HG02970 (cell line): ENCODE results near the gene USP27X.

Experiments used
- ATAC-seq: cut with Tn5 transposase; IDR thresholded peaks from one replicate; pipeline ENCODE4 v1.9.1; 2021; ENCODE audit warnings: mild to moderate bottlenecking, moderate library complexity, moderate number of reproducible peaks; ENCODE audit not compliant: unreplicated experiment, low FRiP score

USP27X gene

DNA sequence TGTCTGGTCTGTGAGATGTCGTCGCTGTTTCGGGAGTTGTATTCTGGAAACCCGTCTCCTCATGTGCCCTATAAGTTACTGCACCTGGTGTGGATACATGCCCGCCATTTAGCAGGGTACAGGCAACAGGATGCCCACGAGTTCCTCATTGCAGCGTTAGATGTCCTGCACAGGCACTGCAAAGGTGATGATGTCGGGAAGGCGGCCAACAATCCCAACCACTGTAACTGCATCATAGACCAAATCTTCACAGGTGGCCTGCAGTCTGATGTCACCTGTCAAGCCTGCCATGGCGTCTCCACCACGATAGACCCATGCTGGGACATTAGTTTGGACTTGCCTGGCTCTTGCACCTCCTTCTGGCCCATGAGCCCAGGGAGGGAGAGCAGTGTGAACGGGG, 1.4 kb downstream of the USP27X start:
- no peak for ATAC-seq

- ATAC-seq = no peak
These were observed 5.1 kb downstream of the USP27X start for GRCh38 chrX:49884290-49884862.

- no peak for ATAC-seq
These were observed 13.3 kb downstream of the USP27X start for GRCh38 chrX:49892542-49892941.

- no peak for ATAC-seq
These were observed 17.7 kb downstream of the USP27X start for GRCh38 chrX:49896951-49897350.

DNA sequence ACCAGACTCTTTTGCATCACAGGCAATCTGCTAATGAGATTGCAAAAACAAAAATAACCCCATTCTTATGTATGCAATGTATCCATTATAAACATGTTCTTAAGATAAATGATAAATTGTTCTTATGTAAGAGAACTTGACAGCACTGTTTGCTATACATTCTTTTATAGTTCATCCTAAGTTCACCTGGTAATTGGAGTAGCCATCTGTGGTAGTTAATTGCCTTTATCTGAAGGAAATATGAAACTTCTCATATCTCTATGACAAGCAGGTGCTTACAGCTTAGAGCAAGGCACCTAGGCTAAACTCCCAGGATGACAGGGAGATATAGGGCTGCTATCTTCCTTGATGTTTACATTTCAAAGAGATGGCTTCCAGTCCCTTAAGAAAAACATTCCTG, 21.8 kb downstream of the USP27X start:
- ATAC-seq = no peak

DNA sequence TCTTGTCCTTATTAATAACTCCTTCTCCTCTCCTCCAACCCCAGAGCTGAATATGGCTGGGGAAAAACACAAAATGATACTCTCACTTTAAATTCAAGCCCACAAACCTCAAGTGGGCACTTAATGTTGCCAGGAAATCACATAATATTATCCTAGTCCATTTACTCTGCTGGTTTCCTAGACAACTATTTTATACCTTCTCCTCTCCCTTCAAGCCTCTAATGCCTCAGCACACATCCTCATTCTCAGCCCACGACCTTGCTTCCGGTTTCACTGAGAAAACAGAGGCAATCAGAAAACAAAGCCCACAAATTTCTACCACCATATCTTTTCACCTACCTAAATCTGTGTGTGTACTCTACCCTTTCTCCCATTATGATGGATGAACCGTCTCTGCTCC, 31.1 kb downstream of the USP27X start:
- ATAC-seq = no peak

GRCh38 chrX:49912086-49912485, 32.8 kb downstream of the USP27X start:
- ATAC-seq = no peak

GRCh38 chrX:49912861-49913260, 33.6 kb downstream of the USP27X start:
- no peak for ATAC-seq

- no peak for ATAC-seq
These were observed 36.3 kb downstream of the USP27X start for GRCh38 chrX:49915361-49916222.

DNA sequence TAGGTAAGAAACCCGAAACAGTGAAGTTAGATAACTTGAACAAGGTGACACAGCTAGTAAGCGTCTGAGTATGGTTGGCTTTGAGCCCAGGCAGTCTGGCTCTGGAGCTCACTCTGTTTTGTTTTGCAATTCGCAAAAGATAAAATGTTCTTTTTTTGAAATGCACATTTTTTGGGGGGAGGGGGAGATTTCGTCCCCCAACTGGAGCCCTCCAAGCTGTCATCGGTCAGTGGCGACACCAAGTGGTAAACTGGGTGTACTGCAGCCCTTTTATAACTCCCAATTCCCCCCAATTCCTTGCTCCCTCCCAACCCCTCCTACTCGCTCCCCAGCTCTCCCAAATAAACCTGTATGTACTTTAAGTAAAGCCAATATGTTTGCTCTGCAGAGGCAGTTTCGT, 40.3 kb downstream of the USP27X start:
- no peak for ATAC-seq

- ATAC-seq = no peak
These were observed 41.8 kb downstream of the USP27X start for GRCh38 chrX:49921109-49921508.

DNA sequence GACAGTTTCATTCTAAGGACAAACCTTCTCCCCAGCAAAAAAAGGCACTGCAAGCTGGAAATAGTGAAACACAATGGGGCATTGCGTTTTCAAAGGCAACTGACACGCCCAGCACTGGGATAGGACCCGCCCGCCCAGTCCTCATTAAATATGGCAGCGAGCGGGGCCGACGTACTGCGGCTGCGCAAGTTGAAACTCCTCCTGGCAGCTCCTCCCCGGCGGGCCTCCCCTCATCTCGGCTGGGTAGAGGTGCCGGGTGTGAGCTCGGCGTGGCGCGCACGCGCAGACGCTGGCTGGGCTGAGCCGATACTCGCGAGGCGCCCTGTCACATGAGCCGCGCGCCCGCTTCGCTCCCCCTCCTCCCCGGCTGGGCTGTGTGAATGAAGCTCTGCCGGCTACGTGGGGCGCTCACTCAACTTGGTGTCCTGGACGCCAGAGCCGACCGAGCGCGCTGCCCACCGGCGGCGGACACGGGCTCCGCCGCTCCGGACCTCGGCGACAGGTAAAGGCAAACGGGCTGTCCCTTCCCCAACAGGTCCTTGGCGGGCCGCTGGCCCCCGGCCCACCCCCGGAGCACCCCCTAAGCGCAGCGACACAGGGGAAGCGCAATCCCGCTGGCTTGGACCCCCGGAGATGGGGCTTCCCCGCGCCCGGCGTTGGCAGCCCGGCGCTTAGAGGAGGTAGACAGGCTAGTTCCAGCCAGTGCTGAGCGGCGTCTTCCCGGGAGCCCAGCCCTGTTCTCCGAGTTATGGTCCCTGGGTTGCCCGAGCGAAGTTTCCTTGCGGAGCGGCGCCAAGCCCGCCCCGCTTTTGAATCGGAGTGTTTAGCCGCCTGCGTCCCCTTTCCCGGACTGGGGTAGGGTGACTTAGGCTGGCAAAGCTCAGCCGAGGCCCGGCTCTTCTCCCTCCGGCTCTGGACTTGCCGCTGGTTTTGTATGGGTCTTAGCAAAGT, 43.3 kb downstream of the USP27X start, which contains the start of gene CLCN5:
Gene CLCN5, plus strand, starts transcription at position 306 of the 951 bp plus-strand sequence. CDS start 2,703 bp downstream, outside the sequence.
- peak; percentile 92 for ATAC-seq

- no peak for ATAC-seq
These were observed 45.9 kb downstream of the USP27X start for GRCh38 chrX:49925176-49925575.

DNA sequence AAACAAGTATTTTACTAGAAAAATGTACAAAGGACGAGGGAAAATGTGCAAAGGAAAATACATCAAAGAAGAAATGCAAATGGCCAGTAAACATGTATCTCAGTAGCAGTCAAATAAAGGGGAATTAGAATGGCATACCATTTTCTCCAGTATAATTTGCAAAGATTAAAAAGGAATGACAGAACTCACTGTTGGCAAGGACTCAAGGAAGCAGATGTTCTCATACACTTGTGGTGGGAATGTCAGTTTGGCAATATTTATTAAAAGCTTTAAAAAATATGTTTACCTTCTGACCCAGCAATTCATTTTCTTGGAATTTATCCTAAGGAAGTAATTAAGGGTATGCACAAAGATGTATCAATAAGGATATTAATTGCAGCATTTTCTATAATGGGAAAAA, 50.8 kb downstream of the USP27X start:
- no peak for ATAC-seq
